SW480 (cell line): ENCODE results near the gene MPST.

Experiments
- DNase-seq: peaks from one replicate; pipeline ENCODE4 v3.0.0-alpha.2; 2016; ENCODE audit warnings: low spot score

The MPST gene

DNA sequence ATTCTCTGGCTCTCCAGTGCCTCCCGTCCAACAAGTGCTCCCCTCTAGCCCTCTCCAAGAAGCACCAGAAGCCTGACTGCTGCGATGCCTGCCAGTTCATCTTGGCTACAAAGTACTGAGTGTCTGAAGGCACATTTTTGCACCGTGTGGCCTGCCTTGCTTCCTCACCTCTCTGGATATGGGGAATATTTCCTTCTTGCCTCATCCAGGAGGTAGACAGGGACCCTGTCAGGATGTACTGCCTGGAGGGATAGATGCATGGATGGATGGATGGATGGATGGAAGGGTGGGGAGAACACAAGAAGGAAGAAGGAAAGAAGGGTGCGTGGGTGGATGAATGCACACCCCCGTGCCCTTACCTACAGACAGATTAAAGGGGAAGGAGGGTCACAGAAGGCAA, 59.6 kb downstream of the MPST start:
- DNase-seq = no peak
